Cardiac fibroblast (primary cell): ENCODE measurements around the gene ZNF385B.

Experiments
- DNase-seq, 2 donors: peaks; one replicate each; pipeline versions ENCODE4 v3.0.0 to v3.0.0-alpha.2; 2010; ENCODE audit warnings: low read depth in 2 of 2
- H3K4me3 ChIP-seq, 2 donors: replicated peaks in 1 of 2; 1 replicate in 1 of 2; 2 replicates in 1 of 2; pipeline ENCODE4 v1.5.1; 2011; ENCODE audit warnings: low read depth in 2 of 2, low read length in 2 of 2, mild to moderate bottlenecking in 2 of 2, moderate library complexity in 1 of 2
- CTCF ChIP-seq: IDR thresholded peaks from one replicate; pipeline ENCODE4 v1.5.1; 2011; ENCODE audit warnings: low read depth, mild to moderate bottlenecking, low read length, inconsistent platforms

Gene ZNF385B

DNA sequence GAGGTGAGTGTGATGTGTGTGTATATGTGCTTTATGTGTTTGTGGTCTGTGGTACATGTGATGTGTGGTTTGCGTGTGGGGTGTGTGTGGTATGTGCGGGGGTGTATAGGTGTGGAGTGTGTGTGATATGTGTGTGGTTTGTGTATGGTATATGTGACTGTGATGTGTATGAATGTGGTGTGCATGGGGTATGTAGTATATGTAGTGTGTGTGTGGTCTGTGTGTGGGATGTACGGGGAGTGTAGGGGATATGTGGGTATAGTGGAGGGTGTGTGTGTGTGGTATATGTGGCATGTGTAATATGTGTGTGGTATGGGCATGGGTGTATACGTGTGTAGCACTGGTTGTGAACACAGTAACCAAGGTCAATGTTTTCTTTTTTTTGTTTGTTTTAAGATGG is 87.4 kb downstream of the ZNF385B start:
- TF ChIP-seq CTCF: no peak
- DNase-seq: no peak
- H3K4me3 ChIP-seq: no peak overlapping the region

- TF ChIP-seq CTCF: no peak
- DNase-seq: no peak
- no peak overlapping the region for H3K4me3 ChIP-seq
Observed at GRCh38 chr2:179772346-179772745, 89.1 kb downstream of the ZNF385B start.

DNA sequence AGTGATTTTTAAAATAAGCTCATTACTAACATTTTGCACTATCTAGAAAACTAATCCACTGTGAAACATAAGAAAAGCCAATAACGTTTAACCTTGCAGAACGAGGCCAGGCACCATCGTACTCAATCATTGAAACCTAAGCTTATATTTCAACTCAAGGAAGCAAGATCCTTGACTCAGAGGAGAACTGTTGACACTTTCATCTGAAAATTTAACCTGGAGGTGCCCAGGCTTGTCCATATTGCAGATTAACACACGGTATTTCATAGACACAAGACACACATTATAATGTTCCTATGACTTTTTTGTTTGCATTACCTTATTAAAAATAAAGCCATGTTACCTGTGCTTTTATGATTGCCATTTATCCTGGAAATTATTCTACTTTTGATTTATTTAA is 89.6 kb downstream of the ZNF385B start:
- DNase-seq: no peak
- no peak overlapping the region for H3K4me3 ChIP-seq
- no peak for TF ChIP-seq CTCF

DNA sequence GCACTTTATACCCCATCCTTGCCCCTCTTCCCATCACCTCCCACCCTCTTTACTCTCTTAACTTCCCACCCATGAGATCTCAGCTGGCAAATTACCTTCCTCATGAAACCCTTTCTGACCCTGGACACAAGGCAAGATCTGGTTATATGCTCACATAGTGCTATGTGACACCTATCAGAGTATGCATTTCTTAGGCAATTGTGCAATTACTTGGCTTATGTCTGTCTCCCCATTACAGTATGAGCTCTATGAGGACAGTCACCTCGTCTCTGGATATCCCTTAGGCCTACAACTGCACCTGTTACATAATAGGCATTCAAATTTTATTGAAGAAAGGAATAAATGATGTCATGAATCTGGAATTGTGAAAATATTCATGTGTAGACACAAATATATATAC is 91.4 kb downstream of the ZNF385B start:
- no peak for DNase-seq
- no peak overlapping the region for H3K4me3 ChIP-seq
- TF ChIP-seq CTCF: no peak

DNA sequence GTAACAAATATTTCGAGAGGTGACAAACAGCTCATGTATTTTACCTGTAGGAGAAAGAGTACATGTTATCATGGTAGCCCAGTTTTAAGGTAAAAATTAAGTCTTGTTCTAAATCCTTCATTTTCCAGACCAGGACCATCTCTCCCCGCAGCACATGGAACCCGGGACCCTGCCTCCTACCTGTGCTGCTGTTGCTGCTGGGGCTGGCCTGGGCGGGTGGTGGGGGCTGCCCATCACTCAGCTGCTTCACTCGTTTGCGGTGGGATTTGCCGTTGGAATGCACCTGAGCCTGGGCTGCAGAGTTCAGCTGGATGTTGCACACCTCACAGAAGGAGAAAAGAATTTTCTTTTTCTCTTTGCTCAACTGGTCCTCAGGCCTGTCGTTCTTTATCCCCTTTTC is 92.1 kb downstream of the ZNF385B start:
- no peak for TF ChIP-seq CTCF
- DNase-seq: no peak
- no peak overlapping the region for H3K4me3 ChIP-seq

GRCh38 chr2:179768765-179769164 is 92.6 kb downstream of the ZNF385B start:
- no peak for TF ChIP-seq CTCF
- peak; percentile 35 to 68 for DNase-seq
- H3K4me3 ChIP-seq: no peak overlapping the region

GRCh38 chr2:179765666-179766065 is 95.7 kb downstream of the ZNF385B start:
- DNase-seq: no peak
- no peak for TF ChIP-seq CTCF
- no peak overlapping the region for H3K4me3 ChIP-seq
